Mucosa of descending colon (tissue), 3 donors: ENCODE results near the gene NPHP4. TPM values are rescaled to one million over a fixed set of nuclear protein-coding genes. Genes with fewer than 3 reads are reported as not detected.

Experiments
- ATAC-seq: fragments of 200-7000 bp; cut with Tn5 transposase; one replicate; pipeline ENCODE4 v1.9.1; 2020; ENCODE audit warnings: mild to moderate bottlenecking, moderate library complexity
- DNase-seq, 3 donors: peaks; one replicate each; pipeline ENCODE4 v3.0.0-alpha.2; 2020
- H3K36me3 ChIP-seq: fragments of 200-600 bp; one replicate; pipeline ENCODE4 v1.8.0; 2021; ENCODE audit warnings: low read depth, mild to moderate bottlenecking
- H3K4me1 ChIP-seq: fragments of 200-600 bp; one replicate; pipeline ENCODE4 v1.8.0; 2021; ENCODE audit warnings: low read depth, mild to moderate bottlenecking
- H3K4me3 ChIP-seq: fragments of 200-600 bp; one replicate; pipeline ENCODE4 v1.8.0; 2021; ENCODE audit warnings: mild to moderate bottlenecking
- H3K9me3 ChIP-seq: fragments of 200-600 bp; one replicate; pipeline ENCODE4 v1.8.0; 2021; ENCODE audit warnings: mild to moderate bottlenecking
- intact Hi-C, 2 donors: fragments of 100-400 bp; cut with DNase I in 1 of 2; cut with micrococcal nuclease in 1 of 2; formaldehyde crosslinking; loops; one replicate each; pipeline versions ENCODE4 v1.11.0 to v1.11.1; 2022; cut with DNase I, micrococcal nuclease
- total RNA-seq, 3 donors: library from RNA; stranded (reverse); fragmentation: NEBNext Ultra II Directional in 2 of 3; extraction: Animal tissue kit (Norgen Biotek cat#: 25700) in 2 of 3; gene quantifications; one replicate each; pipeline versions ENCODE4 v1.2.1 to v1.2.4, GENCODE V29; 2021 to 2023
- TF ChIP-seq, protein P1 (sequence below): fragments of 200-600 bp; IDR thresholded peaks from one replicate; pipeline ENCODE4 v1.8.0; 2022; ENCODE audit warnings: antibody characterized with exemption, mild to moderate bottlenecking
- donor health status: DM: no; HTN: no; CAD: no; lungs with moderate emphysema.
- donor health status: DM: no; HTN: no; CAD: no.
- donor health status: DM: no; HTN: yes; CAD: no.

The NPHP4 gene
- total RNA-seq, 3 donors from 2014 or later: 7.5 to 12.2 (median 10.3) TPM

DNA sequence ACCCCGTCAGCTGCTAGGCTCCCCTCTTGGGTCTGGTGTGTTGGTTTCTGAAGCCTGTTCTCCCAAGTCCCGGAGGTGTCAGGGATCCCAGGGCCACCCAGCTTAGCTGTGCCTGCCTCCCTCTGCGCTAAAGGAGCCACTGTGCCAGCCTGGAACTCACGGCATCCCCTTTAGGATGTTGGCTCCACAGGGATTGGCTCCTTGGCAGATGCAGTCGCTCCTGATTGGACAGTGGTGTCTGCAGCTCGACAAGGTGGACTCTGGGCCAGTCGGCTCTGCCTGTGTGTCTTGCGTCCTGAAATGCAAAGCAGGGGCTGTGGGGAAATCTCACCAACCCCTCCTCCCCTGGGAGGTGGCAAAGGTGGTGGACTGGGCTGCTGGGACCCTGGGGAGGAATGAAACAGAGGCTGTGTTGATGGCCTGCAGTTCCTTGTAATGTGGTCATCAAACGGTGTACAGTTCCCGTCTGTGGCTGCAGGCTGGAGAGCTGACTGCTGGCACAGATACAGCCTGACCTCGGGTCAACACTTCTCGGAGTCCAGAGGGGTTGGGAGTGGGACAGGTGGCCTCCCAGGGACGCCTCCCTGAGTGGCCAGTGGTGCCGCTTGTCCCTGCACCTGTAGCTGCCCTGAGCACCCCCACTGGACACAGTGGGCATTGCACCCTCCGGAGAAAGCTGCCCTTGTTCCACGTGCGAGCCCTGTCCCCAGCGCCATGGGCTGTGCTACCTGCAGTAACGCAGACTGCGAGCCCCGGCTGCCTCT is 41.9 kb upstream of the NPHP4 start:
- Histone ChIP-seq H3K4me3 (no peak overlapping the region), H3K36me3 (no peaks in the 10 kb centered on the region), H3K4me1 (no peaks in the 10 kb centered on the region), H3K9me3 (no peaks in the 10 kb centered on the region)
- intact Hi-C loops: no loop called here
- TF ChIP-seq, protein P1, sequence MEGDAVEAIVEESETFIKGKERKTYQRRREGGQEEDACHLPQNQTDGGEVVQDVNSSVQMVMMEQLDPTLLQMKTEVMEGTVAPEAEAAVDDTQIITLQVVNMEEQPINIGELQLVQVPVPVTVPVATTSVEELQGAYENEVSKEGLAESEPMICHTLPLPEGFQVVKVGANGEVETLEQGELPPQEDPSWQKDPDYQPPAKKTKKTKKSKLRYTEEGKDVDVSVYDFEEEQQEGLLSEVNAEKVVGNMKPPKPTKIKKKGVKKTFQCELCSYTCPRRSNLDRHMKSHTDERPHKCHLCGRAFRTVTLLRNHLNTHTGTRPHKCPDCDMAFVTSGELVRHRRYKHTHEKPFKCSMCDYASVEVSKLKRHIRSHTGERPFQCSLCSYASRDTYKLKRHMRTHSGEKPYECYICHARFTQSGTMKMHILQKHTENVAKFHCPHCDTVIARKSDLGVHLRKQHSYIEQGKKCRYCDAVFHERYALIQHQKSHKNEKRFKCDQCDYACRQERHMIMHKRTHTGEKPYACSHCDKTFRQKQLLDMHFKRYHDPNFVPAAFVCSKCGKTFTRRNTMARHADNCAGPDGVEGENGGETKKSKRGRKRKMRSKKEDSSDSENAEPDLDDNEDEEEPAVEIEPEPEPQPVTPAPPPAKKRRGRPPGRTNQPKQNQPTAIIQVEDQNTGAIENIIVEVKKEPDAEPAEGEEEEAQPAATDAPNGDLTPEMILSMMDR: peak; percentile 40
- ATAC-seq (peak; percentile 87), DNase-seq (peak in 2 of 3 donors; percentile 61 to 65)

DNA sequence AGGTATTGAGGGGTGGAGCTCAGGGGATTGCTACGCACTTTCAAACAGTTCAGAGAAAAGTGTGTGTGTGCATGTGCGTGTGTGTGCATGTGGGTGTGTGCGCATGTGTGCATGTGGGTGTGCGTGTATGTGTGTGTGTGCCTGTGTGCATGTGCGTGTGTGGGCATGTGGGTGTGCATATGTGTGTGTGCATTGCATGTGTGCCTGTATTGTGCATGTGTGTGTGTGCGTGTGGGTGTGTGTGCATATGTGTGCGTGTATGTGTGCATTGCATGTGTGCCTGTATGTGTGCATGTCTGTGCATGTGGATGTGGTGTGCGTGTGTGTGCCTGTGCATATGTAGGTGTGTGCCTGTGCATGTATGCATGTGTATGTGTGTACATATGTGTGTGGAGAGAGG is 40.9 kb upstream of the NPHP4 start:
- Histone ChIP-seq H3K36me3 (no peaks in the 10 kb centered on the region), H3K4me1 (no peaks in the 10 kb centered on the region), H3K4me3 (no peak overlapping the region), H3K9me3 (no peaks in the 10 kb centered on the region)
- intact Hi-C loops: no loop called here
- DNase-seq: no peak
- no peak for ATAC-seq
- TF ChIP-seq, protein P1: no peak

DNA sequence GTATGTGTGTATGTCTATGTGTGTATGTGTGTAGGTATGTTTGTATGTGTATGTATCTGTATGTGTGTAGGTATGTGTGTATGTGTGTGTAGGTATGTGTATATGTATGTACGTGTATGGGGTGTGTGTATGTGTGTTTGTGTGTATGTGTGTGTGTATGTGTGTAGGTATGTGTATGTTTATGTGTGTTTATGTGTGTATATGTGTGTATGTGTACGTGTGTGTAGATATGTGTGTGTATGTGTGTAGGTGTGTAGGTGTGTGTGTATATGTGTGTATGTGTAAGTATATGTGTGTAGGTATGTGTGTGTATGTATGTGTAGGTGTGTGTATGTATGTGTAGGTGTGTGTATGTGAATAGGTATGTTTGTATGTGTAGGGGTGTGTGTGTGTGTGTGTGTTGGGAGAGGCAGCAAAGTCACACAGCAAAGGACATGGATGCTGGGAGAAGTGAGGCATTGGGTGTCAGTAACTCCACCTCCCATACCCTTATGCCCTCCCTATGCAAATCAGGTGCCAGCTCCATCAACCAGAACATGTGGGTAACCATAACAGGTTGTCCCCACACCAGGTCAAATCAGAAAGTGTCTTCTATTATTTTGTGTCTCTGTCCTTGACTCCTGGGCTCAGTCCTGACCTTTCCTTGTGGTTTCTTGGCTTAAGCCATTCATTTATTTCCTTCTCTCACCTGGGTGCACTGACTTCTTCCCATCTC is 38.5 kb upstream of the NPHP4 start:
- TF ChIP-seq, protein P1: no peak
- DNase-seq: no peak
- no peaks in the 10 kb centered on the region for H3K36me3 ChIP-seq
- H3K4me1 ChIP-seq: peaks cover 5% of the 10 kb centered on the region
- H3K9me3 ChIP-seq: no peaks in the 10 kb centered on the region
- H3K4me3 ChIP-seq: no peak overlapping the region
- no peak for ATAC-seq
- intact Hi-C loops: no loop called here

DNA sequence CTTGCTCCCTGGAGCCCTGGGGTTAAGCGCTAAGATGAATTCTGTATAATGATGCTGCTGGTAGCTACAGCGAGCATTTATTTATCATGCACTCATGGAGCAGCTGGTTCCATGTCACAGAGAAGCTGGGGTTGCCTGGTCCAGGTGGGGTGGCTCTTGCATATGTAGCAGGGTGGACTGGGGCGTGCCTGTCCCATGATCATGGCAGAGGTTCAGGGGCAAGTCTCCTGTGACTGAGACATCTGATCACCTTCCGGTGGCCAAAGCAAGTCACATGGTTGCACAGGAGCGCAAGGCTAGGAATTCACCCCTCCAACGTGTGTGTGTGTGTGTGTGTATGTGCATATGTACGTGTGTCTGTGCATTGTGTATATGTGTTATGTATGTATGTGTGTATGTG is 37.9 kb upstream of the NPHP4 start:
- intact Hi-C loops: no loop called here
- no peaks in the 10 kb centered on the region for H3K9me3 ChIP-seq
- TF ChIP-seq, protein P1: no peak
- ATAC-seq (no peak), DNase-seq (no peak)
- H3K4me1 ChIP-seq: peaks cover 11% of the 10 kb centered on the region
- H3K36me3 ChIP-seq: no peaks in the 10 kb centered on the region
- no peak overlapping the region for H3K4me3 ChIP-seq

DNA sequence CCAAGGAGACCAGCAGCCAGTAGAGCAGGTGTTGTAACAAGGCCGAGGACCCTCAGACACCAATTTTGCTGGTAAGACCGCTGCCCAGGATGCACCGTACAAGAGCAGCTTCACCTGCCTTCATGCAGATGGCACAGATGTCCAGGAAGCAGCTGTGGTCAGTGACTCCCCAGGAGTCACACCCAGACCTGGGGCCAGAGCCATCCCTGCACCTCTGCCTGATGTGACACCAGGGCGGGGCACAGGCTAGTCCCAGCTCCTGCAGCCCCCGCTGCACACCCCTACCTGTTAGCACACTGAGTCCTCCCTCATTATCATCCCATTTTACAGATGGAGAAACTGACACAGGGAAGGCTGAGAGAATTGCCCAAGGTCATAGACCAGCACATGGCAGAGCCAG is 37.1 kb upstream of the NPHP4 start:
- peaks cover 12% of the 10 kb centered on the region for H3K4me1 ChIP-seq
- no peaks in the 10 kb centered on the region for H3K36me3 ChIP-seq
- no peak overlapping the region for H3K4me3 ChIP-seq
- H3K9me3 ChIP-seq: no peaks in the 10 kb centered on the region
- intact Hi-C loops: no loop called here
- TF ChIP-seq, protein P1: no peak
- DNase-seq: no peak
- ATAC-seq: no peak
